NCI-H2196 treated with DMSO at 0.1 percent for 48 hours (cell line): Measurements from ENCODE around the gene CLDND1.
"Not testable (repeated sequence)": the region's sequence is repeated elsewhere in the genome, so short reads cannot be mapped to it uniquely, and the experiment has no call there.

Experiments used
- DNase-seq: peaks from one replicate; lab custom pipeline; 2025; ENCODE audit not compliant: unreplicated experiment; lab: John Stamatoyannopoulos, UW

Gene CLDND1

GRCh38 chr3:98522544-98523281, at the start of gene CLDND1:
CLDND1 (minus strand) TSS chr3:98522902; CDS start chr3:98521424, 1,478 bp downstream.
- peak; percentile 98 for DNase-seq

DNA sequence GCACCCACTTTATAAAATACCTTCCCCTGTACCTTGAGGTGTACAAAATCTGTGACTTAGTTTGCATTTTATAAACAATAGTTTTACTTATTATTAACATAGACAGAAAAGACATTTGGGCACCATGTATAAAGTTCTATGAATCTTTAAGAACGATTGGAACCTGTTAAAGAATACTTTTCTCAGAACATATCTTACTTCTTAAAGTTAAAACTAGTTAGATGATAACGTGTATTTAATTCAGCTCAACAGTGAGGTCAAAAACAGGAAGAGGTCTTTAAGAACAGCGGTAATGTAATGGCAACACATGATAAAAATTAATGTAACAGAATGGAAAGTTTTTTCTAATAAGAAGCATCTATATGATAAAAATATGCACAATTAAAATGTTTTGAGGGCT, 45.7 kb upstream of the CLDND1 start:
- DNase-seq, result no peak

GRCh38 chr3:98567666-98568270, 45.1 kb upstream of the CLDND1 start:
- DNase-seq, result no peak

- no peak for DNase-seq
Observed at GRCh38 chr3:98565843-98566242, 43.1 kb upstream of the CLDND1 start.

DNA sequence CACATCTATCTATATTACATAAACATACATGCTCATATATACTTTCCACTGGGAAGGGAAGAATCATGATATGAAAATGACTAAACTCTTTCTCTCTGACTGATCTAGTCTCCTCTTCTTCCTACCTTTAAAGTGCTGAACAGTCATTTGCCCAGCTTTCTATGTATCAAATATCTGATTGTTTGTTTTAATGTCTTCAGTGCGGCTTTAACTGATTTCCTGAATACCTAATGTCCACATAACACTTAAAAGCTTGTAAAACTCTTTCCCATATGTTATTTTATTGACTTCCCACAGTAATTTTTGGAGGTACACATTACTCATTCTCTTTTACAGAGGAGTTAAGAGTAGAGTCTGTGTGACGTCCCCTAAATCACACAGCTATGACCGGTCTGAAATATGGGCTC, 42.5 kb upstream of the CLDND1 start:
- DNase-seq, result no peak

DNA sequence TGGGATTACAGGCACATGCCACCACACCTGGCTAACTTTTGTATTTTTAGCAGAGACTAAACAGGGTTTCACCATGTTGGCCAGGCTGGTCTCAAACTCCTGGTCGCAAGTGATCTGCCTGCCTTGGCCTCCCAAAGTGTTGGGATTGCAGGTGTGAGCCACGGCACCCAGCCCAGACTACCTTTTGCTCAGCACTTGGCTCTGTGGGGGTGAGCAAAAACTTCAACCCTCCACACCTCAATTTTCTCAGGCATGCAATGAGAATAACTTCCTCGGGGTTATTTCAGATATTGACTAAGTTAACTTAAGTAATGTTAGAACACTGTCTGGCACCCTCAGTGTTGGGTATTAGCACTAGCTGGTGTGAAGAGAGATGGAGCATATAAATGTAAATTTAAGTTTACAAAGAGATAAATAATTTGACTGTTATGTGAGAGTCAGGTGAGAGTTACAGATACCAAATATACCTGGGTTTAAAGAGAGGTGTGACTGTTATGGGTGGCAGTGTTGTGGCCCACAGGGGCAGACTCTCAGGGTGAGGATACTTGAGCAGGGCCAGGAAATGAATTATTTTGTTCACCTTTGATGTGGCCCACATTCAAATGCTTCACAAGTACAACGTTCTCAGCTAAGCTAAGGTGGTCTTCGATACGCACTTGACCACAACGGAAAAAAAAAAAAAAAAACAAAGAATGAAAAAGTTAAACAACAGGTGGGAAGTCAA, 41.7 kb upstream of the CLDND1 start:
- DNase-seq, result no peak

- DNase-seq, result no peak
Observed at GRCh38 chr3:98563661-98564281, 41.1 kb upstream of the CLDND1 start.

DNA sequence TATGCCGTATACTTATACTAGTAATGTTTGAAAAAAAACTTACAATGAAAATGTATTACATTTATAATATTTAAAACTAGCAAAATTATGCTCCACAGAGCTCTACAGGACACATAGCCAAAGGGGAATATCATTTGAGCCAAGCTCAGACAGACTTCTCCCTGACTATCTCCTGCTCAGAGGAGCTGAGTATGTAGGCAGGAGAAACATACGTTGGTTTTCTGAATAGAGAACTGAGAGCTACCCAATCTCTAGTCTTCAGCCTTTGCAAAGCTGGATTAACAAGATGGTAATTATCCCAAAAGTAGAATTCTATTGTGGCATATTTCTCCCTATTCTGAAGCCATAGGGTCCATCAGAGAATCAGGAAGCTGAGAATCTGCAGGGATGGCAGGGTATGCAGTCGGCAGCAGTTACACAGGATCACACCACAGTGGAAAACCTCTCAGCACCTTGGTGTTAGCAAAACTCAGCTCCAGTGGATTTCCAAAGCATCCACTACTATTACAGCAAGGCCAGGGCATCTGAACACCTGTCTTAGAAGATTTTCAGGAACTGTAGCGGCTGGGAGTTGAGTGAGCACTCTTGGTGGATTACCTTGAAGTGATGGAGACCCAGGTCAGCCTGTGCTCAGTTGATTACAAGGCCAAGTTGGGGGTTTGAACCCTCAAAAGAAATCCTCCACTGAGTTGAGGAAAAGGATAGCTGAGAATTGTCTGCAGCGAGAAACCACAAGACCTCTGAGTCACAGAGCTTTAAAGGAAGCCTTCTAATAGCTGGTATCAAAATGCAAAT, 39.2 kb upstream of the CLDND1 start:
- DNase-seq, result no peak

GRCh38 chr3:98560911-98561310, 38.2 kb upstream of the CLDND1 start:
- DNase-seq, result no peak

DNA sequence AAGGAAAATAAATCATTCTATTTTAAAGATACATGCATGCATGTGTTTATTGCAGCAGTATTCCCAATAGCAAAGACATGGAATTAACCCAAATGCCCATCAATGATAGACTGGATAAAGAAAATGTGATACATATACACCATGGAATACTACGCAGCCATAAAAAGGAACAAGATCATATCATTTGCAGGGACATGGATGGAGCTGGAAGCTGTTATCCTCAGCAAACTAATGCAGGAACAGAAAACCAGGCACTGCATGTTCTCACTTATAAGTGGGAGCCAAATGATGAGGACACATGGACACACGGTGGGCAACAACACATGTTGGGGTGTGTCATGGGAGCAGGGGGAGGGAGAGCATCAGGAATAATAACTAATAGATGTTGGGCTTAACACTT, 37.1 kb upstream of the CLDND1 start:
- DNase-seq, result not testable (repeated sequence)

DNA sequence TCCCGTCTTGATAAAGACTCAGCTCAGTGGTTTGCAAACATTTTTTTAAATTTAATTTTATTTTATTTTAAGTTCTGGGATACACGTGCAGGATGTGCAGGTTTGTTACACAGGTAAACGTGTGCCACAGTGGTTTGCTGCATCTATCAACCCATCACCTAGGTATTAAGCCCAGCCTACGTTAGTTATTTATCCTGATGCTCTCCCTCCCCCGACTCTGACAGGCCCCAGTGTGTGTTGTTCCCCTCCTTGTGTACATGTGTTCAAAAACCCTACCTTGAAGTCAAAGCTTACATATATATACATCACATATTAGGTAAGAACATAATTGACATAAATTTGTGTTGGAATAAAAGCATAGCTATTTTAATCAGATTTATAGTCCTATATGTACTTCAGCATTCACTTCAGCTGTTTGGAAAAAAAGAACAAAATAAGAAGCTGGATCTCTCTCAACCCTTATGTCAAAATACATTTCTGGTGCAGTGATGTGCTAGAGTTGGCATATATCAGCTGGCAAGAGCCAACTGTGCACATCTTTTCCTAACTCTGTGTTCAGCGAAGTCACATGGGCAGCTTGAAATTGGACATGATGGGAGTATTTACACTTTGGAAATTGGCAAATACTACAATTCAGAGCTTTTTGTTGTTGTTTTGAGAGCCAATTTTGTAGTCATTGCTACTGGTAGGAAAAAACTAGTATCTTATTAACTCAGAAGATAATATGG, 35.6 kb upstream of the CLDND1 start:
- no peak for DNase-seq

DNA sequence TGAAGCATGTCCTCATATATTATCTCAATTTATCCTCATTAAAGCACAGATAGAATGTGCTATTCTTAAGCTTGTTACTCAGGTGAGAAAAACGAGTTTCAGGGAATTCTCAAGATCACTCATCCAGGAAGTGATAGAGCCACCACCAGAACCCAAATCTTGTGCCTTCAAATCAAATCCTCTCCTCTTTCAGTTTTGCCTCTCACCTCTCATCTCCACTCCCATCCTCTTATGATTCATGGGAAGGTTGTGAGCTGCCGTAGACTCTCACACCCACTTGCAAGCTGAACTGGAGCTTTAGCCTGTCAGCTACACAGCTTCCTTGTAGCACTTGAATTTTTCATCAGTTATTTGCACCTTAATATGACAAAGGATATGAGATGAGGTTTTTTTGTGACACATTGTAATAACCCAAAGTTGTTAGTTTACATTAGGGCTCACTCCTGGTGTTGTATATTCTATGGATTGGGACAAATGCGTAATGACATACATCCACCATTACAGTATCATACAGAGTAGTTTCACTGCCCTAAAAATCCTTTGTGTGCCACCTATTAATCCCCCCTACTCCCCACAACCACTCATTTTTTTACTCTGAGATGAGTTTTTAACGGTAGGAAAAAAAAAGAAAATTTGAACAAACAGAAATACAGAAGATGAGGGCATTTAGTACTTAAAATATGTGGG, 34.8 kb upstream of the CLDND1 start:
- no peak for DNase-seq

DNA sequence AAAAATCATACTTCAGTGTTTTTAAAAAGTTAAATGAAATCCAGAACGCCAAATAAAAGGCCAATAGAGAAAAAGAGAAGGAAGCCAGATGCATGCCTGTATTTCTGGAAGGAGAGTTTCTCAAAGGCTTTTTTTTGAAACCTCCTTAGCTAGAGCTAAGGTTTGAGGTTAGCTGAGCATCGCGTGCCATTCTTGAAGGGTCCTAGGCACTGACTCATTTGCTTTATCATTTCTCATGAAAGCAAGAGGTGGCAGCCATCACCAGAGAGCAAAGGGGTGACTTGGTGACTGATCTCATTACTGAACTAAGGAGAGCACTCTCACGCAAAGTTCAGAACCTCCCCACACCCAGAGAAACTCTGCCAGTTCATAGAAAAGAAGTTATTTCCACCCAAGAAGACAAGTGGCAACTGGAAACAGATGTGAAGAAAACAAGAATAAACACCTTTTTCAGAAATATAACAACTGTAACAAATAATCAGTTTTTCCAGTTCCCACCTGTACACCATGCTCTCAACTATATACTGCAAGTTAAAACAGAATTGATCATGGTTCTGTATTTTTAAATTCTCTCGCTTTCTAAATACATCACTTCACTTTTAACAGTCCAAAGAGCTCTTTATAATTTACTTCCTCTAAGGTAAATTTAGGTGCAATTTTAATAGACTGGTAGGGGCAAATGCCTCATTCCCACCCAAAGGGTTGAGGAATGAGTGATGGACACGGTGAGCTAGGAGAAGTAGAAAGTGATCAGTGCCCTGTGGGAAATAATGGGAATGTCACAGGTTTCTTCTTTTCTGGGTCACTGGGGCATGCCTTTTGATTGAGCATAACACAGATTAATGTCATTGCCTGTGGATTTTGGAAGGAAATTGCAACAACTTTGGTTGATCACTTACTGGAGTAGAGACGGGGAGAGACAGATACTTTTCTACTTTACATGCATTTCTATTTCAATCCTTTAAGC, 33.7 kb upstream of the CLDND1 start:
- DNase-seq, result no peak

DNA sequence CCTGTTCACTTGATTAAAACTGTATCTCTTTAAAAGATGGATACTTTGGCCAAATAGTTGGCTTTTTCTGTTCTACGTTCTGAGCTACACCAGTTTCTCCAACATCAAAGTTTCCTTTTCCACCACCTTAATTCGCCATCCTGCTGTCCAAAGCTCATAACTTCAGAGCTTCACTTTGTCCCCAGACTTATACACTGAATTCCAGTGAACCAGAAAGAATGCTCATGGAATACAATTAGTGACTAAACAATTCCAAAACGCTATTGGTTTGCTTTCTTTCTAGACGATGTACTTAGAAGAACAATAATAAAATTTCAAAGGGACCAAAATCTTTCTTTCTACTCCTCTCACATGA, 32.3 kb upstream of the CLDND1 start:
- no peak for DNase-seq

DNA sequence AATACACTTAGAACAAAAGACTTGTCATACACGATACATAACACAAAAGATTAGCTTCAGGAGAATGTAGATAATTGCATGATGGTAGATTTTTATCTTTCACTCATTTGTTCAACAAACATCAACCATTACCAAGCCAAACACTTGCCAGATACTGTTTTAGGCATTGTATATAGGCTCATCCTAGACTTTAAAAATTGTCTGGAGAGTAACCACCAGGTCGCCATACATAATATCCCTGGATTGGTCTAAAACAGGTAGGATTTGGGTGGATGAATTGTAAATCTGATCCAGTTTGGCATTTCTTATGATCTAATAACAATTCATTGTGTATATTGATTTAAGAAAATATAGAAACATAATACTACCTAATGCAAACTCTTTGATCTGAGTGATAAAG, 31.9 kb upstream of the CLDND1 start:
- DNase-seq, result no peak

- DNase-seq, result no peak
Observed at GRCh38 chr3:98553753-98554152, 31.1 kb upstream of the CLDND1 start.

DNA sequence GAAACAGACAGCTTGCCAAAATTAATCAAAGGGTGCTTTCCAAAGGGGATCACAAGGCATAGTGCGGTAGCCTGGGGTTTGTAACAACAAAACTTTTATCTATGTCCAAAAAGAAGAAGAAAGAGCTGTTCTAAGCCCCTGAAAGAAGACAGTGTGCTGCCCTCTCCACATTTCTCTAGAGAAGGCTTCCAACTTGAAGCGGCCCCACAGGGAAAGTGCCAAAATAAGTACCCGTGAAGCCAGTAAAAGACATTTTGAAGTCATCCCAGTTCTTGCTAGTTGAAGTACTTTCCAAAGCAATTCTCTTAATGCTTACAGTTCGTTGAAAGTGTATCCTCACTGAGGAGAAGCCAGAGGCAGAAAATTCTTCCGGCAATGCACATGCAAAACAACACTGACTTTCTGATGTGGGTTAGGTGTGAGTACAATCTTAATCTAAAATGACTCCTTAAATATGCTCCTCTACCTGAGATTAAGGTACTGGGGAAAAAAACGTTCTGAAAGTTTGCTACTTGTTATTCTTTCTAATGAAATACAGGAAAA, 30.4 kb upstream of the CLDND1 start:
- no peak for DNase-seq

DNA sequence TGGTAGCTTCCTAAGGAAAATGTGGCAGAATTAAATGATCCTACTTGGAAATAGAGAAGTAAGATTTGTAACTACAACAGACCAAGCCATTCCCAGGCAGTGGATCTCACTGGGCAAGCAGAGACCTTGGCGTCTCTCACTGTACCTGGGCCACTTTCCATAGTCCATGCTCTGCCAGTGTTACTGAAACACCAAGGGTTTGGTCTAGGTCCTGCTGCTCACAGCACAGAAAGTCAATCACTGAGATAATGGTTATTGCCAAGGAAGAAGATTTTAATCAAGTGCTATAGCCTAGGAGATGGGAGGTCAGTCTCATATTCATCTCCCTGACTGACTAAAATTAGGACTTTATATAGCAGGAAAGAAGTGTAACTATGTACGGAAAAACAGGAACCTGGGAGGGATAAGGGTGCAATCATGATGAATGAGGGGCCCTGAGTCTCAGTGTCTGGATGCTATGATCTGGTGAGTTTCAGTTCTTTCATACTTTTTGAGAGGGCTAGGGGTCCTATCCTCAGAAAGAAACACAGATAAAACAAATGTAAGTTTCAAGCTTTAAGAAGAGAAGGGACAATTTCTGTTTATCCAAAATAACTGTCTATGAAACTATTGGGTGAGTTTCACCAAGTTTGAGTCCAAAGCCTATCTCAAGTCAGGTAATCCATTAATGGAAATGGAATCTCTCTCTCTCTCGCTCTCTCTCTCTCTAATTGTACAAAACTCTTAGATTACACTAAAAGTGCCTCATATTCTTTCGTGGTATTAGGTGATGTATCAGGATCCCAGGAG, 29.7 kb upstream of the CLDND1 start:
- DNase-seq, result no peak
